HG03460 (cell line): ENCODE measurements around the gene UTP11.

Source experiments
- ATAC-seq: cut with Tn5 transposase; IDR thresholded peaks from one replicate; pipeline ENCODE4 v1.9.1; 2021; ENCODE audit not compliant: unreplicated experiment

Gene UTP11

GRCh38 chr1:38003261-38004250 lies 9.0 kb upstream of the UTP11 start:
- ATAC-seq: no peak

- ATAC-seq: no peak
Observed at GRCh38 chr1:38004284-38005108, 8.0 kb upstream of the UTP11 start.

GRCh38 chr1:38005195-38006007 lies 7.1 kb upstream of the UTP11 start, which contains the start of gene FHL3:
TSS of gene FHL3 (minus strand) at chr1:38005514. CDS start at chr1:37999412, 6,102 bp downstream.
- no peak for ATAC-seq

- ATAC-seq: no peak
Observed at GRCh38 chr1:38006008-38006828, 6.3 kb upstream of the UTP11 start.

GRCh38 chr1:38009088-38009840 lies 3.3 kb upstream of the UTP11 start:
- no peak for ATAC-seq

- ATAC-seq: no peak
Observed at GRCh38 chr1:38009841-38010180, 2.7 kb upstream of the UTP11 start.

- no peak for ATAC-seq
Observed at GRCh38 chr1:38013227-38013622, 691 bp downstream of the UTP11 start.

- ATAC-seq: no peak
Observed at GRCh38 chr1:38014171-38014570, 1.6 kb downstream of the UTP11 start.

- ATAC-seq: no peak
Observed at GRCh38 chr1:38014724-38015424, 2.3 kb downstream of the UTP11 start.

- no peak for ATAC-seq
Observed at GRCh38 chr1:38015978-38016725, 3.6 kb downstream of the UTP11 start.

- no peak for ATAC-seq
Observed at GRCh38 chr1:38018864-38019343, 6.4 kb downstream of the UTP11 start.

- no peak for ATAC-seq
Observed at GRCh38 chr1:38020396-38020795, 7.9 kb downstream of the UTP11 start.

GRCh38 chr1:38021969-38022368 lies 9.4 kb downstream of the UTP11 start:
- ATAC-seq: no peak

- no peak for ATAC-seq
Observed at GRCh38 chr1:38022810-38023209, 10.3 kb downstream of the UTP11 start.

GRCh38 chr1:38025233-38025632 lies 12.7 kb downstream of the UTP11 start:
- ATAC-seq: no peak

- no peak for ATAC-seq
Observed at GRCh38 chr1:38025664-38026063, 13.1 kb downstream of the UTP11 start.

GRCh38 chr1:38026592-38027200 lies 14.2 kb downstream of the UTP11 start:
- ATAC-seq: no peak
